ENCODE measurements around the gene ACVR2A. TPM values are rescaled to one million over a fixed set of nuclear protein-coding genes. Genes with fewer than 3 reads are reported as not detected.

Gene ACVR2A
- total RNA-seq, 1 donor from 2014 or later: 22.7 TPM

DNA sequence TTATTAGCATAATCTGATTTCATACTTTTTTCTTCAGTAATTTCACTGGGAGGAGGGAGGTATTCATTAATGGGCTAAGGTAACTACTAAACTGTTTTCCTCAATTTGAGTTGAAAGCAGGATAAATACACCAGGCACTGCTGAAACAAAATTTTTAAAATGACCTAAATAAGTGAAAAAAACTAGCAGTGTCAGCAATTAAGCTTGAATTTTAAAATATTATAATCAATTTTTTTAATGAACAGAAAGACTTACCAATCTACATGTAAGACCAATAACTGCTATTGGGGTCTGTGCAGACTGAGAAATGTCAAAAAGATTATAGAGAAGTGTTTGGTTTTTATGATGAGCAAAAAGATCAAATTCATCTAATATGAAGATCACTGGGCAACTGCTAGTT is 107.3 kb downstream of the ACVR2A start:
- peaks cover 8% of the 10 kb centered on the region for H3K36me3 ChIP-seq
- H3K27ac ChIP-seq: no peak overlapping the region
- no peaks in the 10 kb centered on the region for H3F3A ChIP-seq (ENCODE audit: low read depth)
- H3K4me1 ChIP-seq: no peaks in the 10 kb centered on the region
- H3K9me3 Mint-ChIP-seq: no peaks in the 10 kb centered on the region
- H2AFZ ChIP-seq (replicated peaks): no peak overlapping the region
- TF ChIP-seq, protein P1, sequence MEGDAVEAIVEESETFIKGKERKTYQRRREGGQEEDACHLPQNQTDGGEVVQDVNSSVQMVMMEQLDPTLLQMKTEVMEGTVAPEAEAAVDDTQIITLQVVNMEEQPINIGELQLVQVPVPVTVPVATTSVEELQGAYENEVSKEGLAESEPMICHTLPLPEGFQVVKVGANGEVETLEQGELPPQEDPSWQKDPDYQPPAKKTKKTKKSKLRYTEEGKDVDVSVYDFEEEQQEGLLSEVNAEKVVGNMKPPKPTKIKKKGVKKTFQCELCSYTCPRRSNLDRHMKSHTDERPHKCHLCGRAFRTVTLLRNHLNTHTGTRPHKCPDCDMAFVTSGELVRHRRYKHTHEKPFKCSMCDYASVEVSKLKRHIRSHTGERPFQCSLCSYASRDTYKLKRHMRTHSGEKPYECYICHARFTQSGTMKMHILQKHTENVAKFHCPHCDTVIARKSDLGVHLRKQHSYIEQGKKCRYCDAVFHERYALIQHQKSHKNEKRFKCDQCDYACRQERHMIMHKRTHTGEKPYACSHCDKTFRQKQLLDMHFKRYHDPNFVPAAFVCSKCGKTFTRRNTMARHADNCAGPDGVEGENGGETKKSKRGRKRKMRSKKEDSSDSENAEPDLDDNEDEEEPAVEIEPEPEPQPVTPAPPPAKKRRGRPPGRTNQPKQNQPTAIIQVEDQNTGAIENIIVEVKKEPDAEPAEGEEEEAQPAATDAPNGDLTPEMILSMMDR (IDR thresholded peaks at IDR 0.05): no peak
- no peak for TF ChIP-seq EZH2phosphoT487 (IDR thresholded peaks at IDR 0.05)
- TF ChIP-seq EZH2 (IDR thresholded peaks at IDR 0.05): no peak
- no peaks in the 10 kb centered on the region for H3K9me3 ChIP-seq (ENCODE audit: low read depth)
- H3K4me1 Mint-ChIP-seq: no peaks in the 10 kb centered on the region
- no peak overlapping the region for H3K4me3 ChIP-seq
- DNase-seq (ENCODE audit: low spot score): no peak
- no peak overlapping the region for H3K27ac Mint-ChIP-seq
- H3K79me2 ChIP-seq (ENCODE audit: low read depth): no peaks in the 10 kb centered on the region
- H3K27me3 ChIP-seq: no peaks in the 10 kb centered on the region
- H3K4me2 ChIP-seq: no peak overlapping the region
- peaks cover 17% of the 10 kb centered on the region for H3K36me3 Mint-ChIP-seq
- H4K20me1 ChIP-seq (ENCODE audit: low read depth): peaks cover 2% of the 10 kb centered on the region
- H3K4me3 Mint-ChIP-seq: no peak overlapping the region
- no peaks in the 10 kb centered on the region for H3K27me3 Mint-ChIP-seq (ENCODE audit: insufficient read depth, low read depth)
- H3K9ac ChIP-seq: no peak overlapping the region

DNA sequence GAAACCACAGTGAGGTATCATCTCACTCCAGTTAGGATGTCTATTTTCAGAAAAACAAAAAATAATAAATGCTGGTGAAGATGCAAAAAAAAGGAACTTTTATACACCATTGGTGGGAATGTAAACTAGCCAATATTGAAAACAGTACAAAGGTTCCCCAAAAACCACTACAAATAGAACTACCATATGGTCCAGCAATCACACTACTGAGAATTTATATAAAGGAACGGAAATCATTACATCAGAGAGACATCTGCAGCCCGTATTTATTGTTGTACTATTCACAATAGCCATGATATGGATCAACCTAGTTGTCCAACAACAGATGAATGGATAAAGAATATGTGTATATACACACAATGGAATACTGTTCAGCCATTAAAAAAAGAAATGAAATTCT is 123.7 kb downstream of the ACVR2A start:
- no peak overlapping the region for H3K4me3 Mint-ChIP-seq
- no peak for TF ChIP-seq EZH2phosphoT487 (IDR thresholded peaks at IDR 0.05)
- no peak for TF ChIP-seq EZH2 (IDR thresholded peaks at IDR 0.05)
- TF ChIP-seq, protein P1 (IDR thresholded peaks at IDR 0.05): no peak

GRCh38 chr2:147976102-147976501 is 131.3 kb downstream of the ACVR2A start:
- no peak for TF ChIP-seq EZH2 (IDR thresholded peaks at IDR 0.05)
- TF ChIP-seq EZH2phosphoT487 (IDR thresholded peaks at IDR 0.05): no peak
- TF ChIP-seq, protein P1 (IDR thresholded peaks at IDR 0.05): no peak
- H4K20me1 ChIP-seq (ENCODE audit: low read depth): peaks cover 29% of the 10 kb centered on the region
- Mint-ChIP-seq H3K27ac (no peak overlapping the region), H3K4me1 (no peaks in the 10 kb centered on the region), H3K36me3 (peaks cover 29% of the 10 kb centered on the region), H3K27me3 (ENCODE audit: insufficient read depth, low read depth) (no peaks in the 10 kb centered on the region), H3K9me3 (peaks cover 25% of the 10 kb centered on the region), H3K4me3 (no peak overlapping the region)
- H3K9ac ChIP-seq: no peak overlapping the region
- no peak overlapping the region for H3K4me3 ChIP-seq
- peaks cover 3% of the 10 kb centered on the region for H3K9me3 ChIP-seq (ENCODE audit: low read depth)
- H3K79me2 ChIP-seq (ENCODE audit: low read depth): peaks cover 74% of the 10 kb centered on the region
- H3K27me3 ChIP-seq: no peaks in the 10 kb centered on the region
- H3K4me1 ChIP-seq: peaks cover 8% of the 10 kb centered on the region
- DNase-seq (ENCODE audit: low spot score): no peak
- H3K4me2 ChIP-seq: no peak overlapping the region
- no peaks in the 10 kb centered on the region for H3F3A ChIP-seq (ENCODE audit: low read depth)
- no peak overlapping the region for H3K27ac ChIP-seq
- H3K36me3 ChIP-seq: no peaks in the 10 kb centered on the region
- no peak overlapping the region for H2AFZ ChIP-seq (replicated peaks)

More for the DNA sequence above, 123.7 kb downstream of the ACVR2A start:
- no peak overlapping the region for H3K27ac ChIP-seq
- Mint-ChIP-seq H3K9me3 (peaks cover 48% of the 10 kb centered on the region), H3K4me1 (no peaks in the 10 kb centered on the region), H3K36me3 (peaks cover 61% of the 10 kb centered on the region), H3K27ac (no peak overlapping the region), H3K27me3 (ENCODE audit: insufficient read depth, low read depth) (no peaks in the 10 kb centered on the region)
- H3K36me3 ChIP-seq: peaks cover 32% of the 10 kb centered on the region
- no peaks in the 10 kb centered on the region for H3F3A ChIP-seq (ENCODE audit: low read depth)
- H3K9me3 ChIP-seq (ENCODE audit: low read depth): peaks cover 4% of the 10 kb centered on the region
- H3K79me2 ChIP-seq (ENCODE audit: low read depth): peaks cover 64% of the 10 kb centered on the region
- H4K20me1 ChIP-seq (ENCODE audit: low read depth): peaks cover 14% of the 10 kb centered on the region
- DNase-seq (ENCODE audit: low spot score): no peak
- H3K4me2 ChIP-seq: no peak overlapping the region
- no peaks in the 10 kb centered on the region for H3K4me1 ChIP-seq
- no peak overlapping the region for H2AFZ ChIP-seq (replicated peaks)
- H3K4me3 ChIP-seq: no peak overlapping the region
- H3K9ac ChIP-seq: no peak overlapping the region
- no peaks in the 10 kb centered on the region for H3K27me3 ChIP-seq

Measured in neural progenitor cell (in vitro differentiated cells).